OCI-LY1 (cell line): Measurements from ENCODE around the gene HKDC1.
A peak's percentile ranks its signal among the peaks of the same experiment; 100 is the strongest.

Source experiments
- H2AFZ ChIP-seq: fragments of 200-600 bp; sonication (generic), shearing (Covaris generic); 2 replicates; pipeline ENCODE4 v1.6.0; 2014; ENCODE audit warnings: antibody characterized with exemption, mild to moderate bottlenecking, low read length
- H3F3A ChIP-seq: fragments of 200-600 bp; sonication (generic), shearing (Covaris generic); 2 replicates; pipeline ENCODE4 v1.6.0; 2014; ENCODE audit warnings: mild to moderate bottlenecking, antibody characterized with exemption, low read length, moderate library complexity; ENCODE audit not compliant: insufficient read depth
- H3K27ac ChIP-seq: fragments of 200-600 bp; sonication (generic); 2 replicates; pipeline ENCODE4 v1.5.1; 2014; ENCODE audit warnings: low read length, mixed run types, mild to moderate bottlenecking, low read depth; ENCODE audit not compliant: poor library complexity, severe bottlenecking
- H3K27me3 ChIP-seq: fragments of 200-600 bp; sonication (generic); 2 replicates; pipeline ENCODE4 v1.6.0; 2014; ENCODE audit warnings: antibody characterized with exemption, mild to moderate bottlenecking, low read length, moderate library complexity; ENCODE audit not compliant: insufficient read depth
- H3K36me3 ChIP-seq: fragments of 200-600 bp; sonication (generic); 2 replicates; pipeline ENCODE4 v1.6.1; 2014; ENCODE audit warnings: mild to moderate bottlenecking, antibody characterized with exemption, low read length, moderate library complexity, mixed read lengths; ENCODE audit not compliant: insufficient read depth
- H3K4me1 ChIP-seq: fragments of 200-600 bp; sonication (generic); 2 replicates; pipeline ENCODE4 v1.5.1; 2014; ENCODE audit warnings: mild to moderate bottlenecking, low read length, moderate library complexity; ENCODE audit not compliant: insufficient read depth, severe bottlenecking
- H3K4me2 ChIP-seq: fragments of 200-600 bp; sonication (generic), shearing (Covaris generic); 2 replicates; pipeline ENCODE4 v1.6.1; 2014; ENCODE audit warnings: low read length
- H3K4me3 ChIP-seq: fragments of 200-600 bp; sonication (generic); 2 replicates; pipeline ENCODE4 v1.5.1; 2014; ENCODE audit warnings: low read length, low read depth, mild to moderate bottlenecking, mixed read lengths; ENCODE audit not compliant: poor library complexity, severe bottlenecking
- H3K79me2 ChIP-seq: fragments of 200-600 bp; shearing (Covaris generic); 2 replicates; pipeline ENCODE4 v1.6.1; 2016; ENCODE audit warnings: mixed run types, low read length, mixed read lengths; ENCODE audit not compliant: insufficient read depth
- H3K9ac ChIP-seq: fragments of 200-600 bp; sonication (generic), shearing (Covaris generic); 2 replicates; pipeline ENCODE4 v1.6.1; 2014; ENCODE audit warnings: mild to moderate bottlenecking, low read length, mixed read lengths
- H3K9me2 ChIP-seq: fragments of 200-600 bp; sonication (generic), shearing (Covaris generic); 2 replicates; pipeline ENCODE4 v1.6.1; 2014; ENCODE audit warnings: low read depth, mild to moderate bottlenecking, low read length, mixed read lengths
- H3K9me3 ChIP-seq: fragments of 200-600 bp; shearing (Covaris generic); 2 replicates; pipeline ENCODE4 v1.6.1; 2014; ENCODE audit warnings: low read length, mixed read lengths
- H4K20me1 ChIP-seq: fragments of 200-600 bp; sonication (generic), shearing (Covaris generic); 2 replicates; pipeline ENCODE4 v1.6.0; 2016; ENCODE audit warnings: mild to moderate bottlenecking, low read length; ENCODE audit not compliant: insufficient read depth
- EZH2 ChIP-seq: fragments of 200-600 bp; sonication (generic), shearing (Covaris generic); IDR thresholded peaks from 2 replicates; pipeline ENCODE4 v1.8.0; 2017; ENCODE audit warnings: borderline replicate concordance, mixed run types, mild to moderate bottlenecking, antibody characterized with exemption, low read length, moderate library complexity, mixed read lengths
- TF ChIP-seq, protein P1 (sequence below): fragments of 200-600 bp; sonication (generic), shearing (Covaris generic); IDR thresholded peaks from 2 replicates; pipeline ENCODE4 v1.5.1; 2017; ENCODE audit warnings: mild to moderate bottlenecking, antibody characterized with exemption, low read length, moderate library complexity, mixed read lengths

HKDC1 gene

DNA sequence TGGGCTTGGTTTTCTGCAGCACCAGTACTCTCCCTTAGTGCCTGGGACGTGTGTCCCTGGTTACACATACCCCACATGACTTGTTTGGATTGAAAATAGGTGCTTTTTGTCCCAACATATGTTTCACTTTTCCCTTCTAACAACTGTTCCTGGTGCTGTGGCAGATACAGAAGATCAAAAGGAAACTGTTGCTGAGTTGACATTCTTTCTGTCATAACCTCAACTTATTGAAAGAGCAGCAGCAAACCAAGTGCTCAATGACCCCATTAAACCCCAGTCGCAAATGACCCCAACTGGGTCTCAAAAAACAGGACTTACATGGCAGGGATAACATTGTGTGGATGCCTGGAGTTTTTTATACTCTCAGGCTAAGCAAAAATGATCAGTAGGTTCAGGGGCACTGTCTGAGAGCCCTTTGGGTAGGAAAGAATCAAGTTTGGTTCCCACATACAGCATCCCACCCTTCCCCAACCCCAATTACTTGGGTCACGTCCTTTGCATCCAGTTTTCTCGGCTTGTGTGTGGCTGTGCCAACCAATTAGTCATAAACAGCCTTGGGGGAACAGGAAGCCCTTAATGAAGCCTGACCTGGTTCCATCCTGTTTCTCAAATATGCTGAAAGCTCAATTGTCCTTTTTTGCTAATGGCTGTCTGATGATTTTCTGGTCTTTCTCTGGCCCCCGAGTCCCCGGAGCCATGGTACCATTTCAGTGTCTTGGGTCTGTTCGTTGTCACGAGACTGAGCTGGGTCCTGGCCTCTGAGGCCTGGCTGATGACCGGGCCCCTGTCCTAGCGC, 4.9 kb downstream of the HKDC1 start:
- TF ChIP-seq EZH2: no peak
- TF ChIP-seq, protein P1, sequence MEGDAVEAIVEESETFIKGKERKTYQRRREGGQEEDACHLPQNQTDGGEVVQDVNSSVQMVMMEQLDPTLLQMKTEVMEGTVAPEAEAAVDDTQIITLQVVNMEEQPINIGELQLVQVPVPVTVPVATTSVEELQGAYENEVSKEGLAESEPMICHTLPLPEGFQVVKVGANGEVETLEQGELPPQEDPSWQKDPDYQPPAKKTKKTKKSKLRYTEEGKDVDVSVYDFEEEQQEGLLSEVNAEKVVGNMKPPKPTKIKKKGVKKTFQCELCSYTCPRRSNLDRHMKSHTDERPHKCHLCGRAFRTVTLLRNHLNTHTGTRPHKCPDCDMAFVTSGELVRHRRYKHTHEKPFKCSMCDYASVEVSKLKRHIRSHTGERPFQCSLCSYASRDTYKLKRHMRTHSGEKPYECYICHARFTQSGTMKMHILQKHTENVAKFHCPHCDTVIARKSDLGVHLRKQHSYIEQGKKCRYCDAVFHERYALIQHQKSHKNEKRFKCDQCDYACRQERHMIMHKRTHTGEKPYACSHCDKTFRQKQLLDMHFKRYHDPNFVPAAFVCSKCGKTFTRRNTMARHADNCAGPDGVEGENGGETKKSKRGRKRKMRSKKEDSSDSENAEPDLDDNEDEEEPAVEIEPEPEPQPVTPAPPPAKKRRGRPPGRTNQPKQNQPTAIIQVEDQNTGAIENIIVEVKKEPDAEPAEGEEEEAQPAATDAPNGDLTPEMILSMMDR: no peak
- H3K27ac ChIP-seq: peak overlapping the region; percentile 2
- peak overlapping the region; percentile 66; the same call in 1 of the 2 replicates for H2AFZ ChIP-seq
- H3F3A ChIP-seq: no peaks in the 10 kb centered on the region
- no peak overlapping the region for H3K4me3 ChIP-seq
- no peaks in the 10 kb centered on the region for H3K36me3 ChIP-seq
- H3K79me2 ChIP-seq: no peaks in the 10 kb centered on the region
- no peak overlapping the region for H3K9ac ChIP-seq
- no peaks in the 10 kb centered on the region for H3K9me3 ChIP-seq
- peaks cover 48% of the 10 kb centered on the region for H3K4me1 ChIP-seq
- H3K9me2 ChIP-seq: no peaks in the 10 kb centered on the region
- no peaks in the 10 kb centered on the region for H4K20me1 ChIP-seq
- no peaks in the 10 kb centered on the region for H3K27me3 ChIP-seq
- H3K4me2 ChIP-seq: no peak overlapping the region

DNA sequence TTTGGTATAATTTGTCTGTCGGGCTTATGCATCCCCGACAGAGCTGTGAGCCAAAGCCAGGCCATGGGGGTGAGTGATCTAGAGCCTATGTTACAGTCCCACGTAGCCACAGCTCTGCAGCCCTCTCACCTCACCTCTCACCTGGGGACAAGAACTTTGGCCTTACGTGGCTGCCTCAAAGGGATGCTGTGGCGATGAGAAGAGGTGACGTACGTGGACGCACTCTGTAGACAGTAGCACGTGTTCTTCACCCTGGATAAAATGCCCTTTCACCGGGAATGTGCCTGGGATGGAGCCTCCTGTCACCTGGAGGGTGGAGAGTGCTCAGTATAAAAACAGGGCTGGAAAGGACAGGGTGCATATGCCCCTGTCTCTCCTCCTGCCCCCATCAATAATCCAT, 5.5 kb downstream of the HKDC1 start:
- Histone ChIP-seq H3K36me3 (no peaks in the 10 kb centered on the region), H3K4me2 (no peak overlapping the region), H2AFZ (no peak overlapping the region), H3K79me2 (no peaks in the 10 kb centered on the region), H3K9ac (no peak overlapping the region), H3K9me2 (no peaks in the 10 kb centered on the region), H3K27me3 (no peaks in the 10 kb centered on the region), H4K20me1 (no peaks in the 10 kb centered on the region), H3K4me1 (peaks cover 48% of the 10 kb centered on the region), H3K4me3 (no peak overlapping the region), H3F3A (no peaks in the 10 kb centered on the region), H3K27ac (no peak overlapping the region), H3K9me3 (no peaks in the 10 kb centered on the region)
- TF ChIP-seq EZH2: no peak
- TF ChIP-seq, protein P1: no peak

DNA sequence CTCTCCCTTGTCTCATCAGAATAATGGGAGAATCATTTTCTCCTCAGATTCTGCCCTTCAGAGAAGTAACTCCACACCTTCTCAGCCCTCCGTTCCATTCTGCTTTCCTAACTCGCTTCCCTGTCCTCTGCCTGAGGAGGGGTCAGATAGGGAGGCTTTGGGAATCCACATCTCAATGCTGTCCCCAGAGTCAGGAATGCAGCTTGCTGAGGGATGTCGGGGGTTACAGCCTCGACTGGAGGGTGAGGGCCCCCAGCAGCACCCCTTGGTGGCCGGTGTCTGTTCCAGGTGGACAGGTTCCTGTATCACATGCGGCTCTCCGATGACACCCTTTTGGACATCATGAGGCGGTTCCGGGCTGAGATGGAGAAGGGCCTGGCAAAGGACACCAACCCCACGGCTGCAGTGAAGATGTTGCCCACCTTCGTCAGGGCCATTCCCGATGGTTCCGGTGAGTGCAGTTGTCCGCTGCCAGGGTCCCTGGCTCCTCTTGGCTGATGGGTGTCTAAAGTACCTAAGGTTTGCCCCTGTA, 6.9 kb downstream of the HKDC1 start:
- Histone ChIP-seq H4K20me1 (no peaks in the 10 kb centered on the region), H3K79me2 (no peaks in the 10 kb centered on the region), H3K4me2 (no peak overlapping the region), H3K9me3 (no peaks in the 10 kb centered on the region), H3K27ac (no peak overlapping the region), H3K9ac (no peak overlapping the region), H3K9me2 (no peaks in the 10 kb centered on the region), H3F3A (no peaks in the 10 kb centered on the region), H3K36me3 (no peaks in the 10 kb centered on the region), H3K4me3 (no peak overlapping the region), H2AFZ (no peak overlapping the region), H3K4me1 (peaks cover 43% of the 10 kb centered on the region), H3K27me3 (no peaks in the 10 kb centered on the region)
- TF ChIP-seq, protein P1: no peak
- TF ChIP-seq EZH2: no peak
